HFFc6 (cell line): ENCODE measurements around the gene ADGRG2. TPM values are rescaled to one million over a fixed set of nuclear protein-coding genes. Genes with fewer than 3 reads are reported as not detected.
A peak's percentile ranks its signal among the peaks of the same experiment; 100 is the strongest.

Experiments used
- DNase-seq: peaks from one replicate; pipeline ENCODE4 v3.0.0-alpha.2; 2018
- H3K27ac Mint-ChIP-seq: 2 replicates; pipeline ENCODE4 v1.8.0; 2020; ENCODE audit warnings: mild to moderate bottlenecking, mixed read lengths
- H3K27me3 Mint-ChIP-seq: 2 replicates; pipeline ENCODE4 v1.8.0; 2021; ENCODE audit warnings: mild to moderate bottlenecking, moderate library complexity, mixed read lengths; ENCODE audit not compliant: insufficient read depth
- H3K36me3 Mint-ChIP-seq: 2 replicates; pipeline ENCODE4 v1.8.0; 2021; ENCODE audit warnings: low read depth, mixed read lengths
- H3K4me1 Mint-ChIP-seq: 2 replicates; pipeline ENCODE4 v1.8.0; 2020; ENCODE audit warnings: low read depth, mixed read lengths
- H3K4me3 Mint-ChIP-seq: 2 replicates; pipeline ENCODE4 v1.8.0; 2020; ENCODE audit warnings: mild to moderate bottlenecking, moderate library complexity, mixed read lengths
- H3K9me3 Mint-ChIP-seq: 2 replicates; pipeline ENCODE4 v1.8.0; 2020; ENCODE audit warnings: mild to moderate bottlenecking, mixed read lengths
- CTCF ChIP-seq: fragments of 200-600 bp; sonication (generic); IDR thresholded peaks from 2 replicates; pipeline ENCODE4 v1.5.0; 2021; ENCODE audit warnings: antibody characterized with exemption, mild to moderate bottlenecking
- total RNA-seq, 6 experiments: library from RNA; stranded (reverse); fragmentation: NEBNext Ultra II Directional; extraction: Animal tissue kit (Norgen Biotek cat#: 25700); gene quantifications; 2 replicates in 1 of 6; 3 replicates in 5 of 6; pipeline ENCODE4 v1.2.3, GENCODE V29; 2021

Gene ADGRG2
- total RNA-seq, 6 experiments from 2014 or later, result not detected

GRCh38 chrX:18973527-18974192, 148.6 kb downstream of the ADGRG2 start:
- Mint-ChIP-seq H3K36me3 (no peaks in the 10 kb centered on the region), H3K27ac (no peak overlapping the region), H3K4me1 (peaks cover 20% of the 10 kb centered on the region), H3K4me3 (no peak overlapping the region), H3K9me3 (no peaks in the 10 kb centered on the region), H3K27me3 (no peaks in the 10 kb centered on the region)
- TF ChIP-seq CTCF, result no peak
- no peak for DNase-seq

- H3K9me3 Mint-ChIP-seq, result no peaks in the 10 kb centered on the region
- TF ChIP-seq CTCF, result no peak
- H3K27ac Mint-ChIP-seq, result no peak overlapping the region
- H3K4me3 Mint-ChIP-seq, result no peak overlapping the region
- no peaks in the 10 kb centered on the region for H3K27me3 Mint-ChIP-seq
- no peak for DNase-seq
- no peaks in the 10 kb centered on the region for H3K36me3 Mint-ChIP-seq
- peaks cover 20% of the 10 kb centered on the region for H3K4me1 Mint-ChIP-seq
Measured at GRCh38 chrX:18971506-18971905, 150.8 kb downstream of the ADGRG2 start.

- no peak overlapping the region for H3K4me3 Mint-ChIP-seq
- no peaks in the 10 kb centered on the region for H3K27me3 Mint-ChIP-seq
- H3K4me1 Mint-ChIP-seq, result peaks cover 20% of the 10 kb centered on the region
- DNase-seq, result no peak
- no peaks in the 10 kb centered on the region for H3K9me3 Mint-ChIP-seq
- no peak for TF ChIP-seq CTCF
- H3K27ac Mint-ChIP-seq, result peak overlapping the region; percentile 11; the same call in 1 of the 2 replicates
- H3K36me3 Mint-ChIP-seq, result no peaks in the 10 kb centered on the region
Measured at GRCh38 chrX:18970465-18970864, 151.8 kb downstream of the ADGRG2 start.

- Mint-ChIP-seq H3K9me3 (no peaks in the 10 kb centered on the region), H3K4me3 (no peak overlapping the region), H3K4me1 (peaks cover 28% of the 10 kb centered on the region), H3K27me3 (no peaks in the 10 kb centered on the region), H3K36me3 (no peaks in the 10 kb centered on the region), H3K27ac (no peak overlapping the region)
- no peak for DNase-seq
- no peak for TF ChIP-seq CTCF
Measured at GRCh38 chrX:18966624-18967023, 155.6 kb downstream of the ADGRG2 start.

GRCh38 chrX:18964901-18965300, 157.4 kb downstream of the ADGRG2 start:
- H3K4me1 Mint-ChIP-seq, result peaks cover 24% of the 10 kb centered on the region
- H3K9me3 Mint-ChIP-seq, result no peaks in the 10 kb centered on the region
- no peak overlapping the region for H3K27ac Mint-ChIP-seq
- no peak for TF ChIP-seq CTCF
- H3K36me3 Mint-ChIP-seq, result no peaks in the 10 kb centered on the region
- DNase-seq, result no peak
- H3K27me3 Mint-ChIP-seq, result no peaks in the 10 kb centered on the region
- no peak overlapping the region for H3K4me3 Mint-ChIP-seq
